22Rv1 (cell line): ENCODE results near the gene MYRFL.

ENCODE experiments used
- H3K27ac ChIP-seq: fragments of 450-650 bp; 2 replicates; pipeline ENCODE4 v1.5.1; 2017
- ZFX ChIP-seq: fragments of 450-650 bp; IDR thresholded peaks from 2 replicates; pipeline ENCODE4 v1.6.1; 2017; ENCODE audit warnings: antibody characterized with exemption, borderline replicate concordance
- TF ChIP-seq, protein P1 (sequence below): fragments of 450-650 bp; IDR thresholded peaks from 2 replicates; pipeline ENCODE4 v1.5.1; 2017; ENCODE audit warnings: mild to moderate bottlenecking

MYRFL gene

DNA sequence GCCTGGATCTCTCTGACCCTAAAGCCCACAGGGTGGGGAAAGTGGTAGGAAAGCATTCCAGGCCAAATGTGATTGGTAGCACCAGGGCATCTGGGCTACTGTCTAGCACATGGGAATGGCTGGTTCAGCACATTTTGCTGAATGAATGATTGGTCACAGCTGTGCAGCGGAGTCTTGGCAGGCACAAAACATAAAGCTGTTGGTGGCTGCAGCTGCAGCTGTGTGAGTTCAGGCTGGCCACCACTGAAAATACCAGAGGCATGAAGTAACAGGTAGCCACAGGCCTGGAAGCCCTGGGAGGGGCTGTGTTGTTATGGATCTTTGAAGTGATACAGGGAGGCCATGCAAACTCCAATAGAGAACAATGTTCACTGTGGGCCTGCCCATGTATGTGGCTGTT, 72.7 kb downstream of the MYRFL start:
- TF ChIP-seq, protein P1, sequence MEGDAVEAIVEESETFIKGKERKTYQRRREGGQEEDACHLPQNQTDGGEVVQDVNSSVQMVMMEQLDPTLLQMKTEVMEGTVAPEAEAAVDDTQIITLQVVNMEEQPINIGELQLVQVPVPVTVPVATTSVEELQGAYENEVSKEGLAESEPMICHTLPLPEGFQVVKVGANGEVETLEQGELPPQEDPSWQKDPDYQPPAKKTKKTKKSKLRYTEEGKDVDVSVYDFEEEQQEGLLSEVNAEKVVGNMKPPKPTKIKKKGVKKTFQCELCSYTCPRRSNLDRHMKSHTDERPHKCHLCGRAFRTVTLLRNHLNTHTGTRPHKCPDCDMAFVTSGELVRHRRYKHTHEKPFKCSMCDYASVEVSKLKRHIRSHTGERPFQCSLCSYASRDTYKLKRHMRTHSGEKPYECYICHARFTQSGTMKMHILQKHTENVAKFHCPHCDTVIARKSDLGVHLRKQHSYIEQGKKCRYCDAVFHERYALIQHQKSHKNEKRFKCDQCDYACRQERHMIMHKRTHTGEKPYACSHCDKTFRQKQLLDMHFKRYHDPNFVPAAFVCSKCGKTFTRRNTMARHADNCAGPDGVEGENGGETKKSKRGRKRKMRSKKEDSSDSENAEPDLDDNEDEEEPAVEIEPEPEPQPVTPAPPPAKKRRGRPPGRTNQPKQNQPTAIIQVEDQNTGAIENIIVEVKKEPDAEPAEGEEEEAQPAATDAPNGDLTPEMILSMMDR = no peak
- TF ChIP-seq ZFX = no peak
- no peak overlapping the region for H3K27ac ChIP-seq

DNA sequence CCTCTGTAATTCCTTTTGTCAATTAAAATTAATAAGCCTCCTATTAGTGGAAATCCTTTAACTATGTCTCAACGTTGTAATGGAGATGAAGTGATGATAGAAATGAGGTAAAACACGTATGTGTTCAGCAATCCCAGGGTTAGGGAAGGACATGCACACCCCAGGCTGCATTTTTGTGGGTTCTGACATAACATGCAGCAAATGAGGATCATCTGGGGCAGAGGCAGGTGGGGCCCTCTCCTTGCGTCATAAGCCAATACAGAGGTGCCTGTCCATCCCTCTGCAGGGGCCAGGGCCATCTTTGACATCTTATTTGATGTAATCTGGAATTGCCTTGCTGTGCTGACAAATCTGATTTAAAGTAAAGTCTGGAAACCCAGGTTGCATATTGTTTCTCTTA, 73.2 kb downstream of the MYRFL start:
- H3K27ac ChIP-seq = no peak overlapping the region
- no peak for TF ChIP-seq ZFX
- TF ChIP-seq, protein P1 = no peak

DNA sequence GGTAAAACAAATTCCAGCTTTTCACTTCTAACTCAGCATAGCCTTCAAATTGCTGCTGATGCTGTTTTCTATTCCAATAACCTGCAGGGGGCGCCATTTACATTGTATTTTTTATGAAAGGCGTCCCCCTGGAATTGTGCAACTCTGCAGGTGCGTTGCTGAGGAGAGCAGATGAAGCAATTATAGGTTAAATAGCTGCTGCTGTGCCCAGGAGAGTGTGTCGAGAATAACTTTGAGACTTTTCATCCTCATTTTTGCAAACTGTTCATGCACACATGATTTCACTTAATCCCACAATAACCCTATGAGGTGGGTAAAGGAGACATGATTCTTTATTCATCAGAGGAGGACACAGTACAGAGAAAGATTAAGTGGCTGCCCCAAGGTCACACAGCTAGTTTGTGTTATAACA, 75.7 kb downstream of the MYRFL start:
- TF ChIP-seq ZFX = no peak
- TF ChIP-seq, protein P1 = peak; percentile 91
- H3K27ac ChIP-seq = no peak overlapping the region

- H3K27ac ChIP-seq = no peak overlapping the region
- TF ChIP-seq ZFX = no peak
- TF ChIP-seq, protein P1 = no peak
Measured at GRCh38 chr12:69901221-69901905, 76.3 kb downstream of the MYRFL start.

GRCh38 chr12:69903548-69903947, 78.5 kb downstream of the MYRFL start:
- TF ChIP-seq ZFX = no peak
- TF ChIP-seq, protein P1 = no peak
- no peak overlapping the region for H3K27ac ChIP-seq

DNA sequence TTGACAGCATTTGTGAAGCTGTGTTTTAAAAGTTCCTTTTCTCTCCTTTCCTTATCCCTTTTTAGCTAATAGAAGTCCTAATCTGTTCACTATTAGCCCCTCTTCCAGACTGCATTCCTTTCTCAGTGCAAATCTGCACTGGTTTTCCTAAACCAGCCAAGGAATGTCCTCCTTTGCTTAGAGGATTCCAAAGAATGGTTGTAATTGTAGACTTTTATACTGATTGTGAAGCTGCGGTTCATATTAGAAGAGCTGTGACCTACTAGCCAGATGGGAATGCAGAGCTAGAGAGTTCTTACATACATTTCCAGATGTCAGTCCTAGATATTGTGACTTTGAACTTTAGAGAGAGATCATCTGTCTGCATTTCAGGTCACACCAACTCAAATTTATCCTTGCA, 79.8 kb downstream of the MYRFL start:
- TF ChIP-seq, protein P1 = no peak
- no peak for TF ChIP-seq ZFX
- no peak overlapping the region for H3K27ac ChIP-seq

- TF ChIP-seq, protein P1 = no peak
- no peak for TF ChIP-seq ZFX
- no peak overlapping the region for H3K27ac ChIP-seq
Measured at GRCh38 chr12:69905801-69906200, 80.8 kb downstream of the MYRFL start.
